ENCODE results near the gene CEACAM20. TPM values are rescaled to one million over a fixed set of nuclear protein-coding genes. Genes with fewer than 3 reads are reported as not detected.

The CEACAM20 gene
- not detected for total RNA-seq
- polyA plus RNA-seq = not detected

DNA sequence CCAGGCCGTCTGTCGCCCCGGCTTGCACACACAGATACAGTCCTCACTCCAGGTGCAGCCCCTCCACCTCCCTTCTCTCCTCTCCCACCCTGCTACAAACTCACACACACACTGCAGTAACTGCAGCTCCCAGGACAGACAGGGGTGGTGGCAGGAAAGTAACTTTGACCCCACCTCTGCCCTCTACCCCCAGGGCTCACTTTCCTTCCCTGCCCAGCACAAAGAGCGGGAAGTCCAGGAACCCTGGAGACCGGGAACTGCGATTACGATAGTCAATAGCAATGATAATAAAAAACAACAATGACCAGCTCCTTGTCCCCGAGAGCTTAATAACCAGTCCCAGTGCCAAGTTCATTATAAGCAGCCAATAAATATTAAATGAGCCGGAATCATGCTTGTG is at the start of gene CEACAM20:
Gene CEACAM20, minus strand, starts transcription at position 140 of the 400 bp plus-strand sequence. CDS start 166 bp downstream, outside the sequence.
- ChIA-PET POLR2A (ENCODE audit: partially characterized antibody) (no interaction called here), CTCF (ENCODE audit: partially characterized antibody) (no interaction called here)
- Histone ChIP-seq H3K9me3 (ENCODE audit: control insufficient read depth in 1 of 2, low read length in 2 of 2) (no peaks in the 10 kb centered on the region), H3K4me1 (ENCODE audit: insufficient read depth, low read length) (no peaks in the 10 kb centered on the region), H3K4me3 (ENCODE audit: low read length in 2 of 2) (no peak within 1 kb of the TSS), H3K36me3 (ENCODE audit: insufficient read depth, low read length) (no peaks in the 10 kb centered on the region), H3K27ac (ENCODE audit: low read depth, low read length) (no peak within 1 kb of the TSS), H3K27me3 (ENCODE audit: insufficient read depth, low read length) (no peaks in the 10 kb centered on the region)
- intact Hi-C loops (cut with micrococcal nuclease) = no loop called here
- Mint-ChIP-seq H3K36me3 (no peaks in the 10 kb centered on the region), H3K4me3 (no peak within 1 kb of the TSS), H3K27ac (no peak within 1 kb of the TSS), H3K27me3 (peaks cover 5 to 21% of the 10 kb centered on the region in 2 donors), H3K9me3 (peaks cover 7 to 48% (median 18%) of the 10 kb centered on the region in 8 donors), H3K4me1 (peaks cover 0 to 4% (median 1%) of the 10 kb centered on the region in 4 donors)
- no peak for DNase-seq

DNA sequence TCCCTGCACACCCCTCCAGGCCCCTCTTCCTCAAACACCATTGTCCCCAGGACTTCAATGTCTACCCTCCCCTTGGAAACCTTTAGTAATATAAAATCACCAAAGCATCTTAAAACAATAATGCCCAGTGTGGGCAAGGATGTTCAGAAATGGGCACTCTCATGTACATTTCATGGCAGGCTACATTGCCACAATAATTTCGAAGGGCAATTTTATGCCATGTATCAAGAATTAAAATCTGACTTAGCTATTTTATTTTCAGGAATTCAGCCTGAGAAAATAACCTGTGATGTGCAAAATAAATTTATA is 48.0 kb upstream of the CEACAM20 start:
- Mint-ChIP-seq H3K9me3 (peaks cover 3 to 37% (median 7%) of the 10 kb centered on the region in 8 donors), H3K36me3 (peaks cover 0 to 5% of the 10 kb centered on the region in 2 donors), H3K4me1 (no peaks in the 10 kb centered on the region), H3K27ac (no peak overlapping the region), H3K27me3 (peaks cover 0 to 2% of the 10 kb centered on the region in 2 donors), H3K4me3 (no peak overlapping the region)
- ChIA-PET POLR2A (ENCODE audit: partially characterized antibody) (no interaction called here), CTCF (ENCODE audit: partially characterized antibody) (interaction anchor here (1.0 kb wide), 1 partner anchor 71 kb away, joined by 3 read pairs; no protein-coding TSS in a partner anchor)
- H3K36me3 ChIP-seq (ENCODE audit: insufficient read depth, low read length) = no peaks in the 10 kb centered on the region
- H3K27ac ChIP-seq (ENCODE audit: low read depth, low read length) = no peak overlapping the region
- no peak overlapping the region for H3K4me3 ChIP-seq (ENCODE audit: low read length in 2 of 2)
- no peak for DNase-seq
- no peaks in the 10 kb centered on the region for H3K9me3 ChIP-seq (ENCODE audit: control insufficient read depth in 1 of 2, low read length in 2 of 2)
- intact Hi-C loops (cut with micrococcal nuclease) = loop anchor here (1.0 kb wide), 1 partner anchor 80 kb away; no protein-coding TSS in a partner anchor
- no peaks in the 10 kb centered on the region for H3K27me3 ChIP-seq (ENCODE audit: insufficient read depth, low read length)
- no peaks in the 10 kb centered on the region for H3K4me1 ChIP-seq (ENCODE audit: insufficient read depth, low read length)

DNA sequence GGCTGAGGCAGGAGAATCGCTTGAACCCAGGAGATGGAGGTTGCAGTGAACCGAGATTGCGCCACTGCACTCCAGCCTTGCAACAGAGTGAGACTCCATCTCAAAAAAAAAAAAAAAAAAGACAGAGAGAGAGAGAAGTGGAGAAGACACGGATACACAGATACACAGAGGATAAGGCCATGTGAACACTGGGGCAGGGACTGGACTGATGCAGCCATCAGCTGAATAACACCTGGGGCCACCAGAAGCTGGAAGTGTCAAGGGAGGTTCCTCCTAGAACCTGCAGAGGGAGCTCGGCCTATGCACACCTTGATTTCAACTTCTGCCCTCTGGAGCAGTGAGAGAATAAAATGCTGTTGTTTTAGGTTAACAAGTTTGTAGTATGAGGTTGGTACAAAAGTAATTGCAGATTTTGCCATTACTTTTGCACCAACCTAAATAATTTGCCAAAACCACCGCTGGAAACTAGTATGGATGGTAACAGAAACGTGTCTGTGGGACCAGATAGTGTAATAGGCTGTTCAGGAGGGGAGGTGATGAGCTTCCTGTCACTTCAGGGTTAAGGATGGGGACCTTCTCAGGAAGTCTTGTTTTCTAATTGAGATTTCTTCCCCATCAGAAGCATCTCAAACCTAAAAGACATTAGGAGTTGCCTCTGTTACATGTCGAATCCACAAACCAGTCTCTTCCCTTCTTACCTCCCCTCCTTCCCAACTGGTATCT is 47.5 kb upstream of the CEACAM20 start:
- intact Hi-C loops (cut with micrococcal nuclease) = loop anchor here (1.0 kb wide), 1 partner anchor 80 kb away; no protein-coding TSS in a partner anchor
- no peaks in the 10 kb centered on the region for H3K4me1 ChIP-seq (ENCODE audit: insufficient read depth, low read length)
- no peak overlapping the region for H3K4me3 Mint-ChIP-seq
- H3K27ac ChIP-seq (ENCODE audit: low read depth, low read length) = no peak overlapping the region
- peaks cover 0 to 2% of the 10 kb centered on the region in 2 donors for H3K27me3 Mint-ChIP-seq
- POLR2A ChIA-PET (ENCODE audit: partially characterized antibody) = no interaction called here
- H3K36me3 ChIP-seq (ENCODE audit: insufficient read depth, low read length) = no peaks in the 10 kb centered on the region
- H3K9me3 Mint-ChIP-seq = peaks cover 3 to 37% (median 7%) of the 10 kb centered on the region in 8 donors
- peaks cover 0 to 5% of the 10 kb centered on the region in 2 donors for H3K36me3 Mint-ChIP-seq
- CTCF ChIA-PET (ENCODE audit: partially characterized antibody) = interaction anchor here (0.7 to 1.0 kb wide), 2 partner anchors 50 to 72 kb away, joined by 3 read pairs; no protein-coding TSS in a partner anchor
- H3K27me3 ChIP-seq (ENCODE audit: insufficient read depth, low read length) = no peaks in the 10 kb centered on the region
- H3K4me1 Mint-ChIP-seq = no peaks in the 10 kb centered on the region
- DNase-seq = no peak
- H3K27ac Mint-ChIP-seq = no peak overlapping the region
- H3K9me3 ChIP-seq (ENCODE audit: control insufficient read depth in 1 of 2, low read length in 2 of 2) = no peaks in the 10 kb centered on the region
- no peak overlapping the region for H3K4me3 ChIP-seq (ENCODE audit: low read length in 2 of 2)

- no peak overlapping the region for H3K4me3 Mint-ChIP-seq
- H3K9me3 Mint-ChIP-seq = peaks cover 0 to 36% (median 5%) of the 10 kb centered on the region in 8 donors
- no peak overlapping the region for H3K27ac Mint-ChIP-seq
- peaks cover 0 to 4% (median 1%) of the 10 kb centered on the region in 4 donors for H3K4me1 Mint-ChIP-seq
- Histone ChIP-seq H3K4me1 (ENCODE audit: insufficient read depth, low read length) (no peaks in the 10 kb centered on the region), H3K27ac (ENCODE audit: low read depth, low read length) (no peak overlapping the region), H3K36me3 (ENCODE audit: insufficient read depth, low read length) (no peaks in the 10 kb centered on the region), H3K27me3 (ENCODE audit: insufficient read depth, low read length) (no peaks in the 10 kb centered on the region), H3K9me3 (ENCODE audit: control insufficient read depth in 1 of 2, low read length in 2 of 2) (no peaks in the 10 kb centered on the region), H3K4me3 (ENCODE audit: low read length in 2 of 2) (no peak overlapping the region)
- peaks cover 0 to 5% of the 10 kb centered on the region in 2 donors for H3K36me3 Mint-ChIP-seq
- CTCF ChIA-PET (ENCODE audit: partially characterized antibody) = no interaction called here
- H3K27me3 Mint-ChIP-seq = peaks cover 0 to 4% of the 10 kb centered on the region in 2 donors
- DNase-seq = no peak
- POLR2A ChIA-PET (ENCODE audit: partially characterized antibody) = no interaction called here
- intact Hi-C loops (cut with micrococcal nuclease) = no loop called here
Observed at GRCh38 chr19:44575116-44575700, 45.7 kb upstream of the CEACAM20 start.

DNA sequence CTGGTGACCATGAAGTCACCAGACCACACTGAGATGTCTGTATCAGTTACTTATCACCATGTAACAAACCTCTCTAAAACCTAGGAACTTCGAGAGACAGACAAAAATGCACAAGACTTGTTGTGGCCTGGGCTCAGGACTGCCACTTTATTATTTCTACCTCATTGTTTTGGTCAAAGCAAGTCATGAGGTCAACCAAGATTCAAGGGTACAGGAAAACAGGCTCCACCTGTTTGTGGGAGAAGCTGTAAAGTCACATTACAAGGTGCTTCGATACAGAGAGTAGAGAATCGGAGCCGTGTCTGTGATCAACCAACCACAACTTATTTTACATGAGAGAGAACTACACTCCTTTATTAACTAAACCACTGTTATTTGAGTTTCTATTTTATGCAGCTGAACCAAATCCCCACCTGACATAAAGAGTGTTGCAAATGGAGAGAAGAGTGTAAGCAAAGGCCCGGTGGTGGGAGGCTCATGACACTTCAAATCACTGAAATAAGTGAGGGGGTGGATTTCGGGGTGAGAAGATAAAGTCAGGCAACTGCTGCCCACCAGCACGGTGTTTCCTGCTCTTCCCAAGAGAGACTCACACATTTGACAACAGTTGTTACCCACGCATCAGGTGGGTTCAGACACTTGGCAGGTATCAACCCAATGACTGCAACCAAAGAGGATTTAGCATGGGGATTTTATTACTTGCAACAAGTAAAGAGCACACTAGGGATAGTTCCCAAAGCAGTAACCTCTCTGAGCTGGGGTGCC is 44.9 kb upstream of the CEACAM20 start:
- CTCF ChIA-PET (ENCODE audit: partially characterized antibody) = no interaction called here
- H3K9me3 ChIP-seq (ENCODE audit: control insufficient read depth in 1 of 2, low read length in 2 of 2) = no peaks in the 10 kb centered on the region
- no peaks in the 10 kb centered on the region for H3K36me3 ChIP-seq (ENCODE audit: insufficient read depth, low read length)
- Mint-ChIP-seq H3K9me3 (peaks cover 0 to 30% (median 3%) of the 10 kb centered on the region in 8 donors), H3K4me3 (no peak overlapping the region), H3K36me3 (peaks cover 0 to 5% of the 10 kb centered on the region in 2 donors), H3K4me1 (peaks cover 0 to 4% (median 1%) of the 10 kb centered on the region in 4 donors), H3K27me3 (peaks cover 0 to 4% of the 10 kb centered on the region in 2 donors), H3K27ac (peak overlapping the region in 1 of 7 donors; percentile 17)
- H3K4me1 ChIP-seq (ENCODE audit: insufficient read depth, low read length) = no peaks in the 10 kb centered on the region
- H3K27ac ChIP-seq (ENCODE audit: low read depth, low read length) = no peak overlapping the region
- no peak for DNase-seq
- intact Hi-C loops (cut with micrococcal nuclease) = no loop called here
- POLR2A ChIA-PET (ENCODE audit: partially characterized antibody) = no interaction called here
- no peaks in the 10 kb centered on the region for H3K27me3 ChIP-seq (ENCODE audit: insufficient read depth, low read length)
- H3K4me3 ChIP-seq (ENCODE audit: low read length in 2 of 2) = no peak overlapping the region

DNA sequence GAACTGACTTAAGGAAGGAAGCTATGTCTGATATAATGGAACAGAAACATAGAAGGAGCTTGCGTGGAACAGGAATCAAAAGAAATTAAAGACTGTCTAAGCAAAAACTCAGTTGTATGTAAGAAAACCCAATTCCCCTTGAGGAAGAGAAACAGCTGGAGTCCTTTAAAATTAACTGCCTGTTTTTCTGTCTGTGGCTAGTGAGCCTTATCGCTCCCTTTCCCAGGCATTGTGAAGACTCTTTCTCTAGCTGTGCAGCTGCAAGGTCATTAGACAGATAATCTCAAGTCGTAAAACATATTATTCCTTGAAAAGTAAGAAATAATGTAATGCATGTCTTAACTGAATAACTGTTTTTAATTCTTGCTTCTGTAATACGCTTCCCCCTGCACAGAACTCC is 44.2 kb upstream of the CEACAM20 start:
- Histone ChIP-seq H3K27me3 (ENCODE audit: insufficient read depth, low read length) (no peaks in the 10 kb centered on the region), H3K4me3 (ENCODE audit: low read length in 2 of 2) (no peak overlapping the region), H3K9me3 (ENCODE audit: control insufficient read depth in 1 of 2, low read length in 2 of 2) (no peaks in the 10 kb centered on the region), H3K27ac (ENCODE audit: low read depth, low read length) (no peak overlapping the region), H3K4me1 (ENCODE audit: insufficient read depth, low read length) (no peaks in the 10 kb centered on the region), H3K36me3 (ENCODE audit: insufficient read depth, low read length) (no peaks in the 10 kb centered on the region)
- Mint-ChIP-seq H3K9me3 (peaks cover 0 to 29% (median 3%) of the 10 kb centered on the region in 8 donors), H3K4me1 (peaks cover 0 to 4% (median 1%) of the 10 kb centered on the region in 4 donors), H3K36me3 (peaks cover 0 to 5% of the 10 kb centered on the region in 2 donors), H3K4me3 (no peak overlapping the region), H3K27ac (no peak overlapping the region), H3K27me3 (peaks cover 0 to 7% of the 10 kb centered on the region in 2 donors)
- CTCF ChIA-PET (ENCODE audit: partially characterized antibody) = no interaction called here
- no peak for DNase-seq
- intact Hi-C loops (cut with micrococcal nuclease) = no loop called here
- POLR2A ChIA-PET (ENCODE audit: partially characterized antibody) = no interaction called here

- no peak for DNase-seq
- CTCF ChIA-PET (ENCODE audit: partially characterized antibody) = no interaction called here
- peaks cover 0 to 5% of the 10 kb centered on the region in 2 donors for H3K36me3 Mint-ChIP-seq
Observed at GRCh38 chr19:44573183-44573582, 43.7 kb upstream of the CEACAM20 start.

More at GRCh38 chr19:44573183-44573582, 43.7 kb upstream of the CEACAM20 start:
- Mint-ChIP-seq H3K9me3 (peaks cover 0 to 29% (median 3%) of the 10 kb centered on the region in 8 donors), H3K4me1 (peaks cover 0 to 4% (median 1%) of the 10 kb centered on the region in 4 donors), H3K27ac (no peak overlapping the region), H3K4me3 (no peak overlapping the region), H3K27me3 (peaks cover 0 to 7% of the 10 kb centered on the region in 2 donors)
- Histone ChIP-seq H3K4me3 (ENCODE audit: low read length in 2 of 2) (no peak overlapping the region), H3K4me1 (ENCODE audit: insufficient read depth, low read length) (no peaks in the 10 kb centered on the region), H3K36me3 (ENCODE audit: insufficient read depth, low read length) (no peaks in the 10 kb centered on the region), H3K27ac (ENCODE audit: low read depth, low read length) (no peak overlapping the region), H3K9me3 (ENCODE audit: control insufficient read depth in 1 of 2, low read length in 2 of 2) (no peaks in the 10 kb centered on the region), H3K27me3 (ENCODE audit: insufficient read depth, low read length) (no peaks in the 10 kb centered on the region)
- POLR2A ChIA-PET (ENCODE audit: partially characterized antibody) = no interaction called here
- intact Hi-C loops (cut with micrococcal nuclease) = no loop called here

All from CD4-positive, alpha-beta memory T cell (primary cell).